Muscle of arm (tissue), 14 donors: ENCODE measurements around the gene COTL1. TPM values are rescaled to one million over a fixed set of nuclear protein-coding genes. Genes with fewer than 3 reads are reported as not detected.

Experiments
- DNase-seq: peaks from one replicate; pipeline ENCODE4 v3.0.0-alpha.2; 2013
- long read RNA-seq, 11 donors: transcript quantifications; one replicate each; lab custom pipeline, GENCODE V29; 2026
- polyA plus RNA-seq, 12 donors: library from polyadenylated mRNA; unstranded; fragments of 120-200 nt; gene quantifications; one replicate each; pipeline ENCODE4 v1.2.1, GENCODE V29; 2013; ENCODE audit not compliant: insufficient read length in 12 of 12

COTL1 gene
- polyA plus RNA-seq, result 10 to 100 TPM in 11 of 12 donors, not detected in 1; 17.6 to 72.4 (median 25.3) TPM
- long read RNA-seq, donor 1, transcript COTL1-202 (2 exons, 781 nt), result minor isoform, 6 of 40 reads
- long read RNA-seq, donor 1, transcript COTL1-201 (4 exons, 1,843 nt), result major isoform, 34 of 40 reads
- long read RNA-seq, donor 1, partial matches to known transcripts, result 0 of 40 reads
- long read RNA-seq, donor 1, other reads (novel, unspliced or antisense), result 0 of 40 reads
- long read RNA-seq, donor 2, transcript COTL1-201 (4 exons, 1,843 nt), result major isoform, 21 of 21 reads
- long read RNA-seq, donor 2, partial matches to known transcripts, result 0 of 21 reads
- long read RNA-seq, donor 2, other reads (novel, unspliced or antisense), result 0 of 21 reads
- long read RNA-seq, donor 3, transcript COTL1-201 (4 exons, 1,843 nt), result major isoform, 7 of 26 reads
- long read RNA-seq, donor 3, partial matches to known transcripts, result 18 of 26 reads
- long read RNA-seq, donor 3, other reads (novel, unspliced or antisense), result 0 of 26 reads
- long read RNA-seq, donor 4, transcript COTL1-201 (4 exons, 1,843 nt), result major isoform, 6 of 7 reads
- long read RNA-seq, donor 4, partial matches to known transcripts, result 0 of 7 reads
- long read RNA-seq, donor 4, other reads (novel, unspliced or antisense), result 0 of 7 reads
- long read RNA-seq, donor 5, transcript COTL1-201 (4 exons, 1,843 nt), result major isoform, 17 of 17 reads
- long read RNA-seq, donor 5, partial matches to known transcripts, result 0 of 17 reads
- long read RNA-seq, donor 5, other reads (novel, unspliced or antisense), result 0 of 17 reads
- long read RNA-seq, donor 6, transcript COTL1-201 (4 exons, 1,843 nt), result major isoform, 8 of 8 reads
- long read RNA-seq, donor 6, partial matches to known transcripts, result 0 of 8 reads
- long read RNA-seq, donor 6, other reads (novel, unspliced or antisense), result 0 of 8 reads
- long read RNA-seq, donor 7, transcript COTL1-201 (4 exons, 1,843 nt), result major isoform, 9 of 9 reads
- long read RNA-seq, donor 7, partial matches to known transcripts, result 0 of 9 reads
- long read RNA-seq, donor 7, other reads (novel, unspliced or antisense), result 0 of 9 reads
- long read RNA-seq, donor 8, transcript COTL1-201 (4 exons, 1,843 nt), result major isoform, 13 of 13 reads
- long read RNA-seq, donor 8, partial matches to known transcripts, result 0 of 13 reads
- long read RNA-seq, donor 8, other reads (novel, unspliced or antisense), result 0 of 13 reads
- long read RNA-seq, donor 9, transcript COTL1-201 (4 exons, 1,843 nt), result major isoform, 9 of 9 reads
- long read RNA-seq, donor 9, partial matches to known transcripts, result 0 of 9 reads
- long read RNA-seq, donor 9, other reads (novel, unspliced or antisense), result 0 of 9 reads
- long read RNA-seq, donor 10, transcript COTL1-201 (4 exons, 1,843 nt), result major isoform, 16 of 19 reads
- long read RNA-seq, donor 10, partial matches to known transcripts, result 0 of 19 reads
- long read RNA-seq, donor 10, other reads (novel, unspliced or antisense), result 0 of 19 reads
- long read RNA-seq, donor 11, transcript COTL1-201 (4 exons, 1,843 nt), result major isoform, 16 of 17 reads
- long read RNA-seq, donor 11, partial matches to known transcripts, result 0 of 17 reads
- long read RNA-seq, donor 11, other reads (novel, unspliced or antisense), result 0 of 17 reads

- peak; percentile 96 for DNase-seq
Measured at GRCh38 chr16:84617791-84618580, at the start of gene COTL1. TSS of gene COTL1 (minus strand) at chr16:84618078. CDS start at chr16:84617914, 164 bp downstream.

GRCh38 chr16:84665843-84666242 lies 48.0 kb upstream of the COTL1 start:
- no peak for DNase-seq

GRCh38 chr16:84665359-84665758 lies 47.5 kb upstream of the COTL1 start:
- DNase-seq, result no peak

GRCh38 chr16:84663433-84664101 lies 45.7 kb upstream of the COTL1 start:
- no peak for DNase-seq

GRCh38 chr16:84662471-84662870 lies 44.6 kb upstream of the COTL1 start:
- no peak for DNase-seq

- no peak for DNase-seq
Measured at GRCh38 chr16:84661418-84662060, 43.7 kb upstream of the COTL1 start.

GRCh38 chr16:84660973-84661372 lies 43.1 kb upstream of the COTL1 start:
- no peak for DNase-seq

- no peak for DNase-seq
Measured at GRCh38 chr16:84659656-84660300, 41.9 kb upstream of the COTL1 start.

- DNase-seq, result no peak
Measured at GRCh38 chr16:84658690-84659089, 40.8 kb upstream of the COTL1 start.

GRCh38 chr16:84657229-84657837 lies 39.5 kb upstream of the COTL1 start:
- no peak for DNase-seq

GRCh38 chr16:84656649-84657048 lies 38.8 kb upstream of the COTL1 start:
- DNase-seq, result no peak

GRCh38 chr16:84654998-84655397 lies 37.1 kb upstream of the COTL1 start:
- DNase-seq, result no peak

- no peak for DNase-seq
Measured at GRCh38 chr16:84654238-84654637, 36.4 kb upstream of the COTL1 start.

- no peak for DNase-seq
Measured at GRCh38 chr16:84652566-84652965, 34.7 kb upstream of the COTL1 start.

- no peak for DNase-seq
Measured at GRCh38 chr16:84650062-84650991, 32.4 kb upstream of the COTL1 start.

GRCh38 chr16:84649511-84649861 lies 31.6 kb upstream of the COTL1 start:
- no peak for DNase-seq
